Transverse colon (tissue), 4 donors: Measurements from ENCODE around the gene BROX. TPM values are rescaled to one million over a fixed set of nuclear protein-coding genes. Genes with fewer than 3 reads are reported as not detected.
A peak's percentile ranks its signal among the peaks of the same experiment; 100 is the strongest.
"Not testable (repeated sequence)": the region's sequence is repeated elsewhere in the genome, so short reads cannot be mapped to it uniquely, and the experiment has no call there.

Source experiments
- DNase-seq: peaks from one replicate; pipeline ENCODE4 v3.0.0-alpha.2; 2019
- H3K27ac ChIP-seq, 4 donors: fragments of 200-600 bp; sonication (generic); 2 replicates each; pipeline ENCODE4 v1.5.1; 2016 to 2018; ENCODE audit warnings: inconsistent platforms in 4 of 4
- H3K27me3 ChIP-seq: fragments of 200-600 bp; sonication (generic); 2 replicates; pipeline ENCODE4 v1.5.1; 2017; ENCODE audit warnings: inconsistent platforms
- H3K36me3 ChIP-seq, 4 donors: fragments of 200-600 bp; sonication (generic); 2 replicates each; pipeline ENCODE4 v1.5.1; 2017 to 2019; ENCODE audit warnings: inconsistent platforms in 4 of 4
- H3K4me1 ChIP-seq, 4 donors: fragments of 200-600 bp; sonication (generic); 2 replicates each; pipeline ENCODE4 v1.5.1; 2017 to 2020; ENCODE audit warnings: inconsistent platforms in 4 of 4
- H3K4me3 ChIP-seq, 4 donors: fragments of 200-600 bp; sonication (generic); 1 replicate in 1 of 4; 2 replicates in 3 of 4; pipeline versions ENCODE4 v1.5.1 to v1.6.1; 2017 to 2019; ENCODE audit warnings: inconsistent platforms in 4 of 4
- H3K9me3 ChIP-seq, 2 donors: fragments of 200-600 bp; sonication (generic); 2 replicates each; pipeline ENCODE4 v1.5.1; 2017 to 2019; ENCODE audit warnings: inconsistent platforms in 2 of 2
- EP300 ChIP-seq: sonication (generic); formaldehyde crosslinking; IDR thresholded peaks from one replicate; pipeline ENCODE4 v1.6.1; 2017; ENCODE audit warnings: antibody characterized with exemption, low read depth
- POLR2A ChIP-seq: fragments of 450-650 bp; IDR thresholded peaks from one replicate; pipeline ENCODE4 v1.6.1; 2016; ENCODE audit warnings: antibody characterized with exemption, mild to moderate bottlenecking, moderate library complexity
- POLR2AphosphoS5 ChIP-seq, 3 donors: sonication (generic); formaldehyde crosslinking; IDR thresholded peaks; one replicate each; pipeline ENCODE4 v1.6.1; 2016; ENCODE audit warnings: antibody characterized with exemption in 3 of 3
- WGBS, 2 donors: methylation state at CpG; one replicate each; pipeline ENCODE4 v1.1.5; 2018; ENCODE audit warnings: low coverage in 1 of 2; 5-methylcytosine and 5-hydroxymethylcytosine counted together
- in situ Hi-C, 4 donors: fragments of 200-750 bp; cut with MboI; loops; one replicate each; pipeline versions ENCODE4 v1.15.0 to v1.15.1; 2017; ENCODE audit warnings: low sequenced_read_pairs in 3 of 4, low pct_ligation_motif_present in 1 of 4, low pct_unique_long_range_greater_than_20kb in 1 of 4
- intact Hi-C: fragments of 100-400 bp; cut with DNase I; formaldehyde crosslinking; loops from one replicate; pipeline ENCODE4 v1.15.1; 2023; ENCODE audit warnings: low total_unique reads
- total RNA-seq, 4 donors: library from RNA; depleted of rRNA; stranded (reverse); fragments of >200 nt; gene quantifications; one replicate each; pipeline ENCODE4 v1.1.0, GENCODE V29; 2016
- TF ChIP-seq, protein P1 (sequence below), 5 experiments: fragments of 200-600 bp in 3 of 5; fragments of 450-650 bp in 2 of 5; sonication (generic) in 3 of 5; IDR thresholded peaks; 1 replicate in 2 of 5; 2 replicates in 3 of 5; pipeline ENCODE4 v1.5.1; 2016 to 2017; ENCODE audit warnings: antibody characterized with exemption in 5 of 5, inconsistent platforms in 3 of 5, mild to moderate bottlenecking in 2 of 5, moderate library complexity in 1 of 5

Gene BROX
- total RNA-seq, 4 donors from 2014 or later = 20.9 to 53.7 (median 43.3) TPM

DNA sequence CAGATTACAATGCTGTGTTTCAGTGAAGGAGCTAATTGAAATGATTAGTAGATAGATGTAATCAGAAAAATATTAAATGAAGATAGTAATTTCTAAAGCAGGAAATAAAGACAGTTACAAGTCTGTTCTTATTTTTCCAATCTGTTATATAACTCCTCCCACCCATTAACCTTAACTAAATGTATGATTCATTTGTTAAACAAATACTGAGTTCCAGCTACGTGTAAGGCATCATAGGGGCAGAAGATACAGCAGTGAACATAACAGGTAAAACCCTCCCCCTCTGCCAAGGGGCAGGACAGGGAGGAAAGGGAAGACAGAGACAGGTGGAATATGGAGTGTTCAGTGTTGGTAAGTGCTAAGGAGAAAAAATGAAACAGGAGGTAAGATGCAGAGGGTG lies 24.6 kb downstream of the BROX start, which contains the start of gene FAM177B:
Gene FAM177B (plus strand): TSS at position 231 of the 400 bp plus-strand sequence. CDS start 9,344 bp downstream, outside the sequence.
- no peak for TF ChIP-seq POLR2AphosphoS5 (IDR thresholded peaks at IDR 0.05)
- peak; percentile 27 for TF ChIP-seq POLR2A
- TF ChIP-seq EP300 = no peak
- TF ChIP-seq, protein P1, sequence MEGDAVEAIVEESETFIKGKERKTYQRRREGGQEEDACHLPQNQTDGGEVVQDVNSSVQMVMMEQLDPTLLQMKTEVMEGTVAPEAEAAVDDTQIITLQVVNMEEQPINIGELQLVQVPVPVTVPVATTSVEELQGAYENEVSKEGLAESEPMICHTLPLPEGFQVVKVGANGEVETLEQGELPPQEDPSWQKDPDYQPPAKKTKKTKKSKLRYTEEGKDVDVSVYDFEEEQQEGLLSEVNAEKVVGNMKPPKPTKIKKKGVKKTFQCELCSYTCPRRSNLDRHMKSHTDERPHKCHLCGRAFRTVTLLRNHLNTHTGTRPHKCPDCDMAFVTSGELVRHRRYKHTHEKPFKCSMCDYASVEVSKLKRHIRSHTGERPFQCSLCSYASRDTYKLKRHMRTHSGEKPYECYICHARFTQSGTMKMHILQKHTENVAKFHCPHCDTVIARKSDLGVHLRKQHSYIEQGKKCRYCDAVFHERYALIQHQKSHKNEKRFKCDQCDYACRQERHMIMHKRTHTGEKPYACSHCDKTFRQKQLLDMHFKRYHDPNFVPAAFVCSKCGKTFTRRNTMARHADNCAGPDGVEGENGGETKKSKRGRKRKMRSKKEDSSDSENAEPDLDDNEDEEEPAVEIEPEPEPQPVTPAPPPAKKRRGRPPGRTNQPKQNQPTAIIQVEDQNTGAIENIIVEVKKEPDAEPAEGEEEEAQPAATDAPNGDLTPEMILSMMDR (IDR thresholded peaks at IDR 0.05) = no peak
- Histone ChIP-seq H3K36me3 (peaks cover 0 to 30% (median 14%) of the 10 kb centered on the region in 4 donors), H3K27me3 (no peaks in the 10 kb centered on the region), H3K4me1 (peaks cover 0 to 8% (median 2%) of the 10 kb centered on the region in 4 donors), H3K9me3 (no peaks in the 10 kb centered on the region), H3K4me3 (no peak within 1 kb of the TSS), H3K27ac (peak within 1 kb of the TSS in 3 of 4 donors; percentile 15 to 34 (median 21))
- no peak for DNase-seq
- WGBS, 2 donors = 23 to 36% methylated on average over 1 of the region's 1 CpG
- intact Hi-C loops = no loop called here
- in situ Hi-C loops = no loop called here

DNA sequence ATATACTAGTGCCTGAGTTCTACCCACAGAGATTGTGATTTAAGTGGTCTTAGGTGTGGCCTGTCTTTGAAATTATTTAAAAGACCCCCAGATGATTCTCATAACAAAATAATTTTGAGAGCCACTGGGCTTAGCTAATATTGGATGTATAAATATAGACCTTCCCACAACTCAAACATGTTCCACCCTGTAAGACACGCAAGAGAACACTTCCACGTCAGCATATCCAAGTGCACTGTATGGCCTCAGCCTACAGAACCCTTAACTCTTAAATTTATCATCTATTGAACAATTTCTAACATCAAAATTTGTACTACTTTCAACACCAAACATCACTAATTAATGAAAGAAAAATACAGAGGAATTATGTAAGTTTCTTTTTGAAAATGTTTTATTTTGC lies 27.1 kb downstream of the BROX start:
- 69 to 84% methylated on average over 2 of the region's 2 CpGs for WGBS, 2 donors

DNA sequence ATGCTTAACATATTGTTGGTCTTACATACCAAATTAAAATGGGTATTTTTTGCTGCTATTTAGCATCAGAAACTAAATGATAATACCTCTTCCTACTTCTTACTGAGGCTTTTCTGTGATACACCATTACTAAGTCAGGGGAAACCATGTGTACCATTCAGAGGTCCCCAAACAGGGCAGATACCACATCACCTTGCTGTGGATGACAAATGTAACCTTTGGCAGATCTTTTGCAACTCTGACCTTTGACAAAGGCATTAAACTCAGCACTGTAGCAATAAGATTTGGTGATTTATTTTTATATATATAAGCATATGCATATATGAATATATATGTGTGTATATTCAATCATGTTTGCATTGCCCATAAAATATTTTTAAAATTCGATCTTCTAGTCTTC lies 27.6 kb downstream of the BROX start:
- H3K4me1 ChIP-seq = peaks cover 0 to 8% (median 2%) of the 10 kb centered on the region in 4 donors
- WGBS, 2 donors = 68 to 92% methylated on average over 1 of the region's 1 CpG
- TF ChIP-seq EP300 (no peak), POLR2AphosphoS5 (IDR thresholded peaks at IDR 0.05) (no peak), POLR2A (no peak)
- TF ChIP-seq, protein P1 (IDR thresholded peaks at IDR 0.05) = no peak
- in situ Hi-C loops = no loop called here
- H3K4me3 ChIP-seq = peak overlapping the region in 1 of 4 donors; percentile 14
- no peak for DNase-seq
- H3K9me3 ChIP-seq = no peaks in the 10 kb centered on the region
- peaks cover 0 to 6% (median 1%) of the 10 kb centered on the region in 4 donors for H3K36me3 ChIP-seq
- intact Hi-C loops = no loop called here
- H3K27me3 ChIP-seq = no peaks in the 10 kb centered on the region
- H3K27ac ChIP-seq = no peak overlapping the region

More for the DNA sequence above, 27.1 kb downstream of the BROX start:
- Histone ChIP-seq H3K4me3 (no peak overlapping the region), H3K9me3 (no peaks in the 10 kb centered on the region), H3K4me1 (peaks cover 0 to 8% (median 2%) of the 10 kb centered on the region in 4 donors), H3K27me3 (no peaks in the 10 kb centered on the region), H3K27ac (peak overlapping the region in 3 of 4 donors; percentile 27 to 38 (median 35)), H3K36me3 (peaks cover 0 to 9% (median 3%) of the 10 kb centered on the region in 4 donors)
- in situ Hi-C loops = no loop called here
- DNase-seq = no peak
- intact Hi-C loops = no loop called here
- TF ChIP-seq EP300 (no peak), POLR2A (no peak), POLR2AphosphoS5 (IDR thresholded peaks at IDR 0.05) (no peak)
- TF ChIP-seq, protein P1 (IDR thresholded peaks at IDR 0.05) = no peak

DNA sequence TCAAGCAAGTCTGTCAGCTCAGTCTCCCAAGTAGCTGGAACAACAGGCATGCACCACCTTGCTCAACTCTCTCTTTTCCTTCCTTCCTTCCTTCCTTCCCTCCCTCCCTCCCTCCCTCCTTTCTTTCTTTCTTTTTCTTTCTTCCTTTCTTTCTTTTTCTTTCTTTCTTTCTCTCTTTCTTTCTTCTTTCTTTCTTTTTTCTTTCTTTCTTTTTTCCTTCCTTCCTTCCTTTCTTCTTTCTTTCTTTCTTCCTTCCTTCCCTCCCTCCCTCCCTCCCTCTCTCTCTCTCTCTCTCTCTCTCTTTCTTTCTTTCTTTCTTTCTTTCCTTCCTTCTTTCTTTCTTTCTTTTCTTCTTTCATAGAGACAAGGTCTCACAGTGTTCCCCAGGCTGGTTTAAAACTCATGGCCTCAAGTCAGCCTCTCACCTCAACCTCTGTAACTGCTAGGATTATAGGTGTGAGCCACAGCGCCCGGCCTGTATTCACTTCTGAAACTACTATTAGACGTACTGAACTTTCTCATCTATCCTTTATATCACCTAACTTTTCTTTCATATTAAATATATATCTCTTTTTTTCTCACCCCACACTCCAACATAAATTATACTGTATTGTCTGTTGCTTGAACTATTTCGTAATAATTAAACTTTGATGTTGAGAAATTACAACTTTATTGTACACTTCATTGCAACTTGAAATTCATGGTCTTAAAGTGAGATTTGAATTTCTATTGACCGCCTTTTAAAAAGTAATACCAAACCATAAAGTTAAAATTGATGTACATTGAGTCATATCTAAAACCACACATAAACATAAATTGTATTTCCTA lies 29.5 kb downstream of the BROX start:
- H3K4me1 ChIP-seq, H3K36me3 ChIP-seq, intact Hi-C loops, DNase-seq, in situ Hi-C loops, H3K4me3 ChIP-seq, H3K27me3 ChIP-seq, H3K27ac ChIP-seq, H3K9me3 ChIP-seq: not testable (repeated sequence)
- 73 to 85% methylated on average over 4 to 5 of the region's 5 CpGs for WGBS, 2 donors
